NCI-H748 treated with DMSO at 0.1 percent for 48 hours (cell line): ENCODE results near the gene SPTBN1.
"Not testable (repeated sequence)": the region's sequence is repeated elsewhere in the genome, so short reads cannot be mapped to it uniquely, and the experiment has no call there.

Experiments used
- DNase-seq: peaks from one replicate; lab custom pipeline; 2025; lab: John Stamatoyannopoulos, UW

The SPTBN1 gene

DNA sequence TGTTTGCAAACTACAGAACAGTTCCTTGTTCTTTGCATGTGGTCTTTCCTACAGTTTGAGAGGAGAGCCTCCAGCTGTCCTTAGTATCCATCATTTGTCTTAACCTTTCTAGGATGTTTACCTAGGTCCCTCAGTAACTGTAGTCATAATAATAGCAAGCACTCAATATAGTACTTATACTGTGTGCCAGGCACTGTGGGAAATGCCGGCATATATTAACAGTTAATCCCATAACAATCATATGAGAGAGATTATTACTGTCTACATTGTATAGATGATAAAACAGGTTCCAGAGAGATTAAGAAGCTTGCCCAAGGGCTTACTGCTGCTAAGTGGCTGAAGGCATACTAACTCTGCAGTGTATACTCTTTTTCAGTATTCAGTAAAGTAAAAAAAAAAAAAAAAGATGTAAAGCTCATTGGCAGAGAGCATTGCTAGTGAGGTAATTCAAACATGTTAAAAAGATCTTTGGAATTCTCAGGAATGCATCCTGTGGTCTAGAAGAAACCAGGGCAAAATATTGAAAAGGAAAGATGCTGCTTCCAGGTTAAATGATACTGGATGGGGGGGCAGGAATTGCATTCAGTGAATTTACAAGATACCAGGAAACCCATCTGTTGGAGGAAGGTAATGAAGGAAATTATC, 72.3 kb downstream of the SPTBN1 start:
- no peak for DNase-seq

GRCh38 chr2:54529518-54529917, 73.4 kb downstream of the SPTBN1 start:
- DNase-seq = not testable (repeated sequence)

GRCh38 chr2:54529935-54530334, 73.8 kb downstream of the SPTBN1 start:
- DNase-seq = no peak

DNA sequence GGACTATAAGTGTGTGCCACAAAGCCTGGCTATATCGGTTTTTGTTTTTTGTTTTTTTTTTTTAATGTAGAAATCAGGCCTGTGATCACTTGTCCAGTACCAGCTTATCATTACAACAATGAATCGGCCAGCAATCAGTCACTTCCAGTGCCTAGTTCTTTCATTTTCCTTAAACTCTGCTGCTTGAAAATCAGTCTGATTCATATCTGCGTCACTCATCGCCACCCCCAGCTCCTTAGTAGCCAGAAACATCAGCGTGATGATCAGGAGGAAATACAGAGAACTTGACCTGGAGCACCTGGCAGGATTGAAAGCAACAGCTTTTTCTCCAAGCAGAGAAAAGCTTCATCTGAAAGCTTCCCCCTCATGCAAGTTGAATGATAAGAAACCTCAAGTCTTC, 75.4 kb downstream of the SPTBN1 start:
- DNase-seq = no peak

GRCh38 chr2:54534221-54534620, 78.1 kb downstream of the SPTBN1 start:
- peak; percentile 15 for DNase-seq

DNA sequence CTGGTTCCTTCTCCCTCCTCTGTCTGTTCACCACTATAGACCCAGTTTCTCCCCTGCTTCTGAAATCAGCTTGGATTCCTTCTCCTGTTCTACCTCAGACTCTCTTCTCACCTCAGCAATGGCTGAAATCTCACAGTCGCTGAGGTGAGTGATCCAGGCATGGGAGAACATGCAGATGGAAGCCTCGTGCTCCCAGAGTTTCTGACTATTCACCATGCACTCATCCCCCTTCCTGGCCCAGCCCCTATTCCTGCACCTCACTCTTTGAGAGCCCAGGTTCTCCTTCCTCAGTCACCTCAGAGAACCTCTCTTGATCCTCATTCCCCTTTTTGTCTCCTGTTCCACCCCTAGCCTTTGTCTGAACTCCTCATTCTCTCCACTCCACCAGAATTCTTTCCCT, 78.5 kb downstream of the SPTBN1 start:
- DNase-seq = no peak

GRCh38 chr2:54535599-54536195, 79.6 kb downstream of the SPTBN1 start:
- no peak for DNase-seq

DNA sequence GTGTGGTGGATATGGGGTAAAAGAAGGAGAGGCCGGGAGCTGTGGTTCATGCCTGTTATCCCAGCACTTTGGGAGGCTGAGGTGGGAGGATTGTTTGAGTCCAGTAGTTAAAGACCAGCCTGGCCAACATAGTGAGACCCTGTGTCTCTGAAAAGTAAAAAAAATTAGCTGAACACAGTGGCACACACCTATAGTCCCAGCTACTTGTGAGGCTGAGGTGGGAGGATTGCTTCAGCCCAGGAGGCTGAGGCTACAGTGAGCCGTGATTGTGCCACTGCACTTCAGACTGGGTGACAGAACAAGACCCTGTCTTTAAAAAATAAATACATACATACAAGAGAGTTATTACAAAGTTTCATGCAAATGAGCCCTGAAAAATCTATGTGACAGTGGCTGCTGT, 80.6 kb downstream of the SPTBN1 start:
- DNase-seq = no peak

GRCh38 chr2:54538537-54538936, 82.4 kb downstream of the SPTBN1 start:
- DNase-seq = no peak

DNA sequence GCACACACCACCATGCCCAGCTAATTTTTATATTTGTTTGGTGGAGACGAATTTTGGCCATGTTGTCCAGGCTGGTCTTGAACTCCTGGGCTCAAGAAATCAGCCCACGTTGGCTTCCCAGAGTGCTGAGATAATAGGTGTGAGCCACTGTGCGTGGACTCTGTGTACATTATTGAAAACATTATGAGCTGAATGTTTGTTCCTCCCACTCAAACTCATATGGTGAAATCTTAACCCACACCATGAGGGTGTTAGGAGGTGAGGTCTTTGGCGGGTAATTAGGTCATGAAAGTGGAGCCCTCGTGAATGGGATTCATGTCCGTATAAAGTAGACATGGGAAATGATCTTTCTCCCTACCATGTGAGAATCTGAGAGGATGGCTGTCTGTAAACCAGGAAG, 83.6 kb downstream of the SPTBN1 start:
- DNase-seq = no peak

DNA sequence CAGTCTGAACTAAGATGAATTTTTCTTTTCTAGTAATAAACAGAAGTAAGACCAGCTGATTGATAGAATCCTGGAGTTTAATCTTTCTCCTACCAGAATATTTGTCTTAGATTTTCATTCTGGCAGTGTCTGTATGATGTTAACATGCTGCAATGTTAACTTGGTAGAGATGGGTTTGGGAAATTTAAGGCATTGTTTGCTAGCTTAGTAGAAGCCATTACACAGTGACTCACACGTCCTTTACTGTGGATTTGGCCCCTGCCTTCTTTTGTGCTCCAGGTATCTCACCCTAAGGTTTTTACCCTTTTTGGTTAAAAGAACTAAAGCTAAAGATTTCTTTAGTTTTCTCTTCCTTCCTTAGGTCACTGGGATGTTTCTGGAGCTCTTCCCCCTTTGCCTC, 84.1 kb downstream of the SPTBN1 start:
- no peak for DNase-seq

- no peak for DNase-seq
Observed at GRCh38 chr2:54541995-54542394, 85.9 kb downstream of the SPTBN1 start.

DNA sequence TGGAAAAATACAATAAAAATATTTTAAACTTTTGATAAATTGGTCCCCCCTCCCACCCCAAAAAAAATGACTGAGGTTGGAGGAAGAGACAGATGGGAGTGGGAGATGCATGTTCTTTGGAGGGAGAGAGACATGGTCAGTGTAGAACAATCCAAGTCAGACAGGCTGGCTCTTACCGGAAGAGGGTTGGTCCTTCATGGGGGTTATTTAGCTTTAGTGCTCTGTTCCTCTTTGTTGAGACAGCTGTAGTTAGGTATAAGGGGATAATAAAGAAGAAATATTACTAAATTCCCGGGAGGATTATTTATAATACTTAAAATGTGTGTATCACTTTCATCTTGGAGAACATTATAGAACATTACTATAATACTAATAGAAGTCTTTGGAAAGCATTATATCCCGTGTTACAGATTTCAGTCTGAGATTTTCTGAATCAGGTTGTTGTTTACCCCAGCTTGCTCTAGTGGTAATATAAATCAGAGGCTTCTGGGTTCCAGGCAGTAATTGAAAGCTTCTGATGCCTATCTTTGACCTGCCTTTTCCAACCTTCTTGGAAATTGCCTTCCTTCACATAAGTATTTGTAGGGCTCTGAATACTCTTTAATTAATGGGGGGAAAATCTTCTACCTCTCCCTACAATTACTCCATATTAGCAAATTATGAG, 87.7 kb downstream of the SPTBN1 start:
- no peak for DNase-seq

DNA sequence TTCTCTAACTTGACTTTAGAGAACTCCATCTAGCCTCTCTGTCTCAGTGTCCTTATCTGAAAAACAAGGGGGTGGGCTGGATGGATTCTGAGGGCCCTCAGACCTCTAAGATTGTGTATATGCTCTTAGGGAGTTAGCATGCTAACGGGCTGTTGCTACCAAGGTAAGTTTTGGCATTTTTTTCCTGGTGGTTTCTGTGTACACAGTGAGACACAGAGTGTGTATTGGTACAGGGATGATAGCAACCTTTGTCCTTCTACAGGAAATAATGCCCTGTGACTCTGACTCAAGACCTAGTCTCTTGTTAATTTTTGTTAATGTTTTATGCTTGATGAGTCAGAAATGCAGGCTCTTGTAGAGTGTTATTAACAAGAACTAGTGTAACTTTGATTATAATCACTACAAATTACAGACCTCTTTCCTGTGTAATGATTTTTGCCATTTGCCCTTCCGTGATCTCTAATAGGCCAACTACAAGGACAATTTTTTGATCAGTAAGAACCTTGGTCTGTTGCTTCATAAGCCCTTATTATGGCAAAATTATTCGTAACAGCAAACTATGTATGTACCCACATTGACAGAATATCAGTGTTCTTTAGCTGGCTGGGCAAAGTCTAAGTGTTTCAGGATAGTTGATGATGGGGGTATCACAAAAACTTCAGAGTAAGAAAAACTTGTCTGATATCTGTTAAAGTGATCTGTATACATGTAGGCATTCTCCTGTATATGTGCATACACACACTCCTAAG, 89.7 kb downstream of the SPTBN1 start:
- DNase-seq = no peak

DNA sequence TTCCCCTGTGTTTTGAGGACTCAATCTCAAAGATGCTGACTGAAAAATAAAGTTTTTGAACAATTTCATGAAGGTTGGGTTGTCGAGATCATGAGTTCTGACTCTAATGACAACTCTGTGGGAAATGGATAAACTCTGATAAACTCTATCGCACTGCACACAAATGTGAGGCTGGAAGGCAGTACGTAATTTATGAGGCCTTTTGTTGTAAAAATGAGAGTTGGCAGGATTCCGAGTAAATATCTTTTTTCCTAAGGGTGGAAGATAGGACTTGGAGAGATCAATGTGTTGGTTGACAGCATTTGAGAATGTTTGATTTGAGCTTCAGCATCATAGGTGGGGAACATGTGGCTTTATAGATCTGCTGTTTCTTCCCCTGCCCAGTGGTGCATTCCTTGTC, 90.4 kb downstream of the SPTBN1 start:
- no peak for DNase-seq

DNA sequence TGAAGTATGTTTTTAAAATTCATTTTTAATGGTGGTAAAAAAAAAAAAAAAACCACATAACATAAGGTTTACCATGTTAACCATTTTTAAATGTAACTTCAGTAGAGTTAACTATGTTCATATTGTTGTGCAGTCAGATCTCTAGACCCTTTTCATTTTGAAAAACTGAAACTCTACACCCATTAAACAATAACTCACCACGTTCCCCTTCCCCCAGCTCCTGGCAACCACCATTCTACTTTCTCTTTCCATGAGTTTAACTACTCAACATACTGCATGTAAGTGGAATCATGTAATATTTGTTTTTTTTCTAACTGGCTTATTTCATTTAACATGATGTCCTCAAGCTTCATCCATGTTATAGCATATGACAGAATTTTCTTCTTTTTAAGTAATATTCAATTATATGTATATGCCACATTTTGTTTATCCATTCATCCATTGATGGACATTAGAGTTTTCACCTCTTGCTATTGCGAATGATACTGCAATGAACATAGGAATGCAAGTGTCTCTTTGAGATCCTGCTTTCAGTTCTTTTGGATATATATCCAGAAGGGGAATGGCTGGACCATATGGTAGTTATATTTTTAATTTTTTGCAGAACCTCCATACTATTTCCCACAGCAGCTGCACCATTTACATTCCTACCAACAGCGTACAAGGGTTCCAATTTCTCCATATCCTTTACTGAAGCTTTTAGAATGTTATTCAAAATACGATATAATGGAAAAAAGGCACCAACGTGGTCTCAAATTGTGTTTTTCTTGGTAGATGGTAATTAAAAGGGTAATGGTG, 91.0 kb downstream of the SPTBN1 start:
- no peak for DNase-seq

DNA sequence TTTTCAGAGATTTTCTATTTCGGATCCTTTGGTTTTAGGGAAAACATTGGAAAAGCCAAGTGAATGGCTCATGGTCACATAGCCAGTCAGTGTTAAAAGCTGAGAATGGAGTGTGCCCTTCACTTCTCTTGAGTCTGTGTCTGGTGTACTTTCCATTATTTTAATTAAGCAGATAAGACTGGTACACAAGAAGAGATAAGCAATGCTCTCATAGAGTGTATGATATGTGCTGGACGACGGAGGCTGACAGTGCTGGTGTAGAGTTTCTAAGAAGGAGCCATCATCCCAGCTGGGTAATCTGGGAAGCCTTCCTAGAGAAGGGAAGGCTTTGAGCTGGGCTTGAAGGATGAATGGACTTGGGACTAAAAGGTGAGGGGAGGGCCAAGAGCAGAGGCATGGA, 93.3 kb downstream of the SPTBN1 start:
- DNase-seq = no peak

GRCh38 chr2:54549917-54550518, 93.9 kb downstream of the SPTBN1 start:
- DNase-seq = no peak

- DNase-seq = no peak
Observed at GRCh38 chr2:54550547-54550946, 94.4 kb downstream of the SPTBN1 start.

DNA sequence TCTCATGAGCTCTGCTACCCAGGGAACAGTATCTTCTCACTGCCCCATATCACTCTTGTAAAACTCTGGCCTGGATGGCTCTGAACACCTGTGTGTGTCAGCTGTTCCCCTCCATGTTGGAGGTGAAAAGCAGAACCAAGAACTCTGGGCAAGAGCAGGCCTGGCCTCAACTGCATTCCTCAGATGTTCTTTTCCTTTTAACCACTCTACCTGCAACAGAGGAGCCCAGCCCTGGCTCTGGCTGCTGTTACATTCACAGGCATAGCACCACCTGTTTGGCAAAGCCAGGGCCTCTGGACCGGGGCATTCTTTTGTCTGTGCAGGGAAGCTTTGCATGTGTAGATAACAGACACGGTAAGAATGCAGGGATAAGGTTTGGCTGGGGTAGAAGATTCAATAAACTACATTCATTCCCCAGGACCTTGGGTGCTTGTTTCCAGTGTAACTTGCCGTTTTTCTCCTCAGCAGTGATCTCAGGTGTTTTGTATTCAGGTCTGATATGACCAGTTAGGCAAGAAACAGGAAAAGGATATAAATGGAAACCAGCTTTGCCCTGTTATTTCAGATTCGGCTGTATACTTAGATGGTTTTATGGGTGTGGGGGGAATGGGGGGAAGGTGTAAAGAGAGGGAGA, 95.1 kb downstream of the SPTBN1 start:
- DNase-seq = no peak

GRCh38 chr2:54553075-54553474, 96.9 kb downstream of the SPTBN1 start:
- no peak for DNase-seq
